Activated T-cell treated with anti-CD3 and anti-CD28 coated beads, Interleukin-2, amount 50 U/mL, for 4 hours (primary cell): ENCODE results near the gene HGFAC. TPM values are rescaled to one million over a fixed set of nuclear protein-coding genes. Genes with fewer than 3 reads are reported as not detected.
A peak's percentile ranks its signal among the peaks of the same experiment; 100 is the strongest.

Source experiments
- ATAC-seq, 2 donors: fragments of 200-7000 bp; cut with Tn5 transposase; one replicate each; pipeline ENCODE4 v1.10.0; 2021
- DNase-seq: peaks from one replicate; pipeline ENCODE4 v3.0.0-alpha.2; 2020
- H3K27me3 Mint-ChIP-seq: one replicate; pipeline ENCODE4 v1.8.0; 2021; ENCODE audit warnings: low read depth, mixed read lengths
- H3K36me3 Mint-ChIP-seq: one replicate; pipeline ENCODE4 v1.8.0; 2022; ENCODE audit warnings: mixed read lengths; ENCODE audit not compliant: insufficient read depth
- H3K4me1 Mint-ChIP-seq: one replicate; pipeline ENCODE4 v1.8.0; 2021; ENCODE audit warnings: low read depth, mixed read lengths
- H3K4me3 Mint-ChIP-seq: one replicate; pipeline ENCODE4 v1.8.0; 2021; ENCODE audit warnings: mild to moderate bottlenecking, moderate library complexity, mixed read lengths
- H3K9me3 Mint-ChIP-seq: one replicate; pipeline ENCODE4 v1.8.0; 2021; ENCODE audit warnings: mixed read lengths
- total RNA-seq, 3 donors: library from RNA; stranded (reverse); gene quantifications; one replicate each; pipeline ENCODE4 v1.2.1, GENCODE V29; 2021

The HGFAC gene
- total RNA-seq, 3 donors from 2014 or later = 0.11 TPM; not detected in 2

DNA sequence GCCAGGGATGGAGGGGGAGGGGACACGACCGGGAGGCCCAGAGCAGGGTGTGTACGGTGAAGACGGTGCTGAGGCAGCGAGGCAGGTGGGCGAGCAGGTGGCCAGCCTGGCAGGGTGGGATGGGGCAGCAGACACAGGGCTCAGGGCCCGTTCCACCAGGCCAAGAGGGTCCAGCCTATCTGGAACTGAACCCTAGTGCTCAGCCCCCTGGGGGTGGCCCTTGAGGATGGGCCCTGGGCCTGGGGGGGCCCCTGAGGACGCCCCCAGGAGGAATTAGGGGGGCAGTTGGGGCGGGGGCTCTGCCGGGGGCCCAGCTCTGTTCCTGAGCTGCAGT, 3.0 kb upstream of the HGFAC start:
- DNase-seq = no peak
- no peaks in the 10 kb centered on the region for H3K36me3 Mint-ChIP-seq
- H3K9me3 Mint-ChIP-seq = no peaks in the 10 kb centered on the region
- H3K4me3 Mint-ChIP-seq = no peak overlapping the region
- no peak for ATAC-seq
- no peaks in the 10 kb centered on the region for H3K4me1 Mint-ChIP-seq
- no peaks in the 10 kb centered on the region for H3K27me3 Mint-ChIP-seq

DNA sequence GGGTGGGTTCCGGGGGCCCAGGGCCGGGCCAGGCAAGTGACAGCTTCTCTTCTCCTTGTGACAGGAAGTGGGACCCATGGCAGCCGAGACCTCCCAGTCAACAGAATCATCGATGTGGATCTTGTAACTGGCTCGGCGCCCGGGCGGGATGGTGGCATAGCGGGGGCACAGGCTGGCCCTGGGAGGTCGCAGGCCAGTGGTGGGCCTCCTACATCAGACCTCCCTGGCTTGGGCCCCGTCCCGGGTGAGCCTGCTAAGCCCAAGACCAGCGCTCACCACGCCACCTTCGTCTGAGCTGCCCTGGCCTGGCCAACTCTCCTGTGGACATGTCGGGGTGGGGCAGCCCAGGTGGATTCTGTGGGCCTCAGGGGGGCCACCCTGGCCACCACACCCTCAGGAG, 2.4 kb upstream of the HGFAC start:
- Mint-ChIP-seq H3K4me1 (no peaks in the 10 kb centered on the region), H3K9me3 (no peaks in the 10 kb centered on the region), H3K27me3 (no peaks in the 10 kb centered on the region), H3K4me3 (no peak overlapping the region), H3K36me3 (no peaks in the 10 kb centered on the region)
- ATAC-seq (no peak), DNase-seq (no peak)

DNA sequence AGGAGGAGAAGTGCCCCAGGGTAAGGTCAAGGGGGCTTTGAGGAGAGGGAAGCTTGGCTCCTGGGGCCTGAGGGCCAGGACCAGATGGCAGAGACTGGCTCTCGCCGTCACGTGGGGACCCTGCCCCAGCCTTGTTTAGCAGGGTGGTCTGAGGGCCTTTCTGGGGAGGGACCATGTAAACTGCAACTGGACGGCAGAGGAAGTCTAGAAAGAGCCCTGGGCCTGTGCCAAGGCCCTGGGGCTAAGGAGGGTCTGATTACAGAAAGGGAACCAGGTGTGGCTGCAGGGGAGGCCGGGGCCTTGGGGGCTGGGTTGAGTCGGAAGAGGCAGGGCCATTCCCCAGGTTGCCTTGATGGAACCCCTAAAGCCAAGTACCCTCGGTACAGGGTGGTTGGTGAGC, 1.8 kb upstream of the HGFAC start:
- H3K9me3 Mint-ChIP-seq = no peaks in the 10 kb centered on the region
- H3K36me3 Mint-ChIP-seq = no peaks in the 10 kb centered on the region
- no peaks in the 10 kb centered on the region for H3K4me1 Mint-ChIP-seq
- DNase-seq (no peak), ATAC-seq (no peak)
- H3K4me3 Mint-ChIP-seq = no peak overlapping the region
- H3K27me3 Mint-ChIP-seq = no peaks in the 10 kb centered on the region

DNA sequence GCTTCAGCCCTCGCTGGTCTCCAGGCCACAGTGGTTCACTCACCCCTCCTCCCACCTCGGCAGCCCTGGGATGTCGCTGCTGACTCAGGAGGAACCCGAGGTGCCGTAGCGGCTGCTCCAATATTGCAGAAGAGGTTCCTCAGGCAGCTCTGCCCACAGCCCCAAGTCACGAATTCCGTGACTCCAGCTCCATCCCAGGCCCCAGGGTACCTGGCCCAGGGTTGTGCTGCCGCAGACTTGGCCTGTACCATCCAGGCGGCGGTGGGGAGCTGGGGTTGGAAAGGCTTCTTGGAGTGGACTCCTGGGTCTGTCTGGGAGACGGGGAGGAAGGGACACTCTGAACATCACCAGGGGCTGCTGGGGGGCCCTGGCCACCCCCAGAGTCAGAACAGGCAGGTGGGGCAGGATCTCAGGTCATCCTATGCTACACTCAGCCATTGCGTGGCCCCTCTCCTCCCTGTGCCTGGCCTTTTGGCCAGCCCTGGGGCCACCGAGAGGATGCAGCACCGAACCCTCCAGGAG, 728 bp upstream of the HGFAC start:
- no peak overlapping the region for H3K4me3 Mint-ChIP-seq
- H3K36me3 Mint-ChIP-seq = no peaks in the 10 kb centered on the region
- H3K4me1 Mint-ChIP-seq = no peaks in the 10 kb centered on the region
- ATAC-seq (no peak), DNase-seq (no peak)
- H3K27me3 Mint-ChIP-seq = no peaks in the 10 kb centered on the region
- H3K9me3 Mint-ChIP-seq = no peaks in the 10 kb centered on the region

DNA sequence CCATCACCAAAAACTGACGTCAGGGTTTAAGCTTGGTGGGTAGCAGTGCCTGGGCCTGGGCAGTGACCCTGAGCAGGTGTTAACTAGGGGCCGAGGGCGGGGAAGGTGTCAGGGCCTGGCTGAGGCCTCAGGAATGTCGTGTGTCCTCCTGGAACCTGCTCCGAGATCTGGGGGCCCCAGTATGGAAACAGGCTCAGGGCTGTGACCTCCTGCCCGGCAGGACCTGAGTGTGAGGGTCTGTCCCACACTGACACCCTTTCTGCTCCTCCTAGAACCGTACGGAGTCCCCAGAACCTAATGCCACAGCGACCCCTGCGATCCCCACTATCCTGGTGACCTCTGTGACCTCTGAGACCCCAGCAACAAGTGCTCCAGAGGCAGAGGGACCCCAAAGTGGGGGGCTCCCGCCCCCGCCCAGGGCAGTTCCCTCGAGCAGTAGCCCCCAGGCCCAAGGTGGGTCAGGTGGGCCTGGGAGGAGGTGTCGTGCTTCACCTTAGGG, 741 bp downstream of the HGFAC start:
- H3K27me3 Mint-ChIP-seq = no peaks in the 10 kb centered on the region
- ATAC-seq (no peak), DNase-seq (no peak)
- H3K4me1 Mint-ChIP-seq = no peaks in the 10 kb centered on the region
- H3K36me3 Mint-ChIP-seq = no peaks in the 10 kb centered on the region
- no peaks in the 10 kb centered on the region for H3K9me3 Mint-ChIP-seq
- H3K4me3 Mint-ChIP-seq = no peak overlapping the region

DNA sequence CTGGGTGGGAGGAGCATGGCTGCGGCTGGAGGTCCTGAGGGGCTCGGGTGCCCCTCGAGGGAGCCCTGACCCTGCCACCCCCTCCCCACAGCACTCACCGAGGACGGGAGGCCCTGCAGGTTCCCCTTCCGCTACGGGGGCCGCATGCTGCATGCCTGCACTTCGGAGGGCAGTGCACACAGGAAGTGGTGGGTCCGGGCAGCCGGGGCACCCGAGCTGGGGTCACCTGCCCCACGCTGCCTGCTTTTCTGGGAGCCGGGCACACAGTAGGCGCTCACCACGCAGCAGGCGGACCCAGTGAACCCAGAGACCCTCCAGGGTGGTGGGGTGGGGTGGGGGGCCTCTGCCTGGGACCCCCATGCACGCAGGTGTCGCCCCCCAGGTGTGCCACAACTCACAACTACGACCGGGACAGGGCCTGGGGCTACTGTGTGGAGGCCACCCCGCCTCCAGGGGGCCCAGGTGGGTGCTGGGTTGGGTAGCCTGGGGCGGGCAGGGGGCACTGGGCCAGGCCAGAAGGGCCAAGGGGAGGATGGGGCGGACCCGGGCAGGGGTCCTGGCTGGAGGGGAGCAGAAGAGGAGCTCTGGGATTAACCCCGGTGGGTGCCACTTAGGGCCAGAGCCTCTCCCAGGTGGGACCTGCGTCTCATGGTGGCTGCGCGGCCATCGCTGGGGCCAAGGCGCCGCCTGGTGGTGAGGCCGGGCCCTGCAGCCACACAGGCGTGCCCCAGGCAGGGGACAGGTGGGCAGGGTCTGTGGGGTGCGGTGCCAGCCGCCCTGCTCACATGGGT, 1.4 kb downstream of the HGFAC start:
- Mint-ChIP-seq H3K27me3 (no peaks in the 10 kb centered on the region), H3K9me3 (no peaks in the 10 kb centered on the region), H3K4me1 (no peaks in the 10 kb centered on the region), H3K36me3 (no peaks in the 10 kb centered on the region), H3K4me3 (no peak overlapping the region)
- ATAC-seq (peak; percentile 76 to 79), DNase-seq (peak; percentile 59)

DNA sequence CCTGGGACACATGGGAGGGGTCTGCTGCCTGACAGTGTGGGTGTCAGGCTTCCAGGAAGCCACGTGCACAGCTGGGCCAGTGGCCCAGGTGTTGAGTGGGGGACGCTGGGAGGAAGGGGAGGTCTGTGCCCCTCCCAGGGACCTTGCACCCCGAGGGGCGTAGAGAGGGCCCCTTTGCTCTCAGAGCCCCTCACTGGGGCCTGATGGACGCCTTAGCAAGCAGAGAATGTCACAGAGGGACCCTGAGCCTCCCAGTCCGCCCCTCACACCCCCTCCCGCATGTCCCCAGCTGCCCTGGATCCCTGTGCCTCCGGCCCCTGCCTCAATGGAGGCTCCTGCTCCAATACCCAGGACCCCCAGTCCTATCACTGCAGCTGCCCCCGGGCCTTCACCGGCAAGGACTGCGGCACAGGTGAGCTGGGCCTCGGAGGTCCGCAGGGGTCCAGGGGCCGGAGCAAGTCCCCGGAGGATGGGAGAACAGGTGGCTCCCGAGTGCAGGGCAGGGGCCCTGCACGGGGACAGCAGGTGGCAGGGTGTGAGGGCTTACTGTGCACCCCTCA, 2.1 kb downstream of the HGFAC start:
- Mint-ChIP-seq H3K36me3 (no peaks in the 10 kb centered on the region), H3K9me3 (no peaks in the 10 kb centered on the region), H3K4me1 (no peaks in the 10 kb centered on the region), H3K4me3 (no peak overlapping the region), H3K27me3 (no peaks in the 10 kb centered on the region)
- ATAC-seq (no peak), DNase-seq (no peak)

DNA sequence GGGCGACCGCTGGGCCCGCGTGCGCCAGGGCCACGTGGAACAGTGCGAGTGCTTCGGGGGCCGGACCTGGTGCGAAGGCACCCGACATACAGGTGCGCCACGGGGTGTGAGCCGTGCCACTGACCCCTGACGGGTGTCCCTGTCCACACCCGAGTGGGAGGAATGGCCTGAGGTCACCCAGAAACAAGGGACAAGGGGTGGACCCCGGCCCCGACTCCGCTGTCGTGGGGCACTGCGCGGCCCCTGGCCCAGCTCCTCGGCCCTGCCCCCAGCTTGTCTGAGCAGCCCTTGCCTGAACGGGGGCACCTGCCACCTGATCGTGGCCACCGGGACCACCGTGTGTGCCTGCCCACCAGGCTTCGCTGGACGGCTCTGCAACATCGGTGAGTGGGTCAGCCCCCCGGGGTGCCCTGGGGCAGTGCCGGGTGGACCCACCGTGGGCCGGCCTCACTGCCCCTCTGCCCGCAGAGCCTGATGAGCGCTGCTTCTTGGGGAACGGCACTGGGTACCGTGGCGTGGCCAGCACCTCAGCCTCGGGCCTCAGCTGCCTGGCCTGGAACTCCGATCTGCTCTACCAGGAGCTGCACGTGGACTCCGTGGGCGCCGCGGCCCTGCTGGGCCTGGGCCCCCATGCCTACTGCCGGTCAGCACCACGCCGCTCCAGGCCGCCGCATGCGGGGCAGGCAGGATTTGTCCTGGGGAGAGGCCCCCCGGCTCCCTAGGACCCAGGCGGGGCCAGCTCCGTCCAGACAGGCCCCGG, 2.8 kb downstream of the HGFAC start:
- no peak overlapping the region for H3K4me3 Mint-ChIP-seq
- H3K4me1 Mint-ChIP-seq = no peaks in the 10 kb centered on the region
- no peaks in the 10 kb centered on the region for H3K9me3 Mint-ChIP-seq
- DNase-seq = no peak
- no peaks in the 10 kb centered on the region for H3K36me3 Mint-ChIP-seq
- no peak for ATAC-seq
- H3K27me3 Mint-ChIP-seq = no peaks in the 10 kb centered on the region

DNA sequence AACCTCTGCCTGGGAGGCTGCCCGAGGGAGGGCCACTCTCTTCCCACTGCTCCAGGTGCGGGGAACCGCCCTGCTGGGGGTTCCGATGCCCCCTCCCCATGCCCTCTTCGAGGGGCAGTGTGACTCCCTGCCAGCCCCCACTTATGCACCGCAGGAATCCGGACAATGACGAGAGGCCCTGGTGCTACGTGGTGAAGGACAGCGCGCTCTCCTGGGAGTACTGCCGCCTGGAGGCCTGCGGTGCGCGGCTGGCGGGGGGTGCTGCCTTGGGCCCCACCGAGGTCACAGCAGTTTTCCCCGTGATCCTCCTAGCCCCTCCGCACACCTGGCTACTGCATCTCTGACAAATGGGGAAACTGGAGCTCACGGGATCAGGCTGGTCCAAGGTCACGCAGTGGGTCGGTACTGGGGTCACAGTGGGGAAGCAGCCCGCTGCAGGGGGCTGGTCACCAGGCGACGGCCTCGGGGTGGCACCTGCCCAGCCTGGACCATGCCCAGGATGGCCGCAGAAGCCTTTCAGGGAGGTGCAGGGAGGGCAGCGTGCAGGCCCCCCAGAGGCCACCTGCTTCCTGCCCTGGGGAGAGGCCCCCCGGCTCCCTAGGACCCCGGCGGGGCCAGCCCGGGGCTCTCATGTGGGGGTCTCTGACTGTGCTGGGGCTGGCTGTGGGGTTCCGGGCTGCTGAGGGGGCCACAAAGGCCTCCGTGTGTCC, 3.5 kb downstream of the HGFAC start:
- no peak overlapping the region for H3K4me3 Mint-ChIP-seq
- no peaks in the 10 kb centered on the region for H3K27me3 Mint-ChIP-seq
- no peaks in the 10 kb centered on the region for H3K4me1 Mint-ChIP-seq
- H3K36me3 Mint-ChIP-seq = no peaks in the 10 kb centered on the region
- no peaks in the 10 kb centered on the region for H3K9me3 Mint-ChIP-seq
- no peak for DNase-seq
- ATAC-seq = no peak

DNA sequence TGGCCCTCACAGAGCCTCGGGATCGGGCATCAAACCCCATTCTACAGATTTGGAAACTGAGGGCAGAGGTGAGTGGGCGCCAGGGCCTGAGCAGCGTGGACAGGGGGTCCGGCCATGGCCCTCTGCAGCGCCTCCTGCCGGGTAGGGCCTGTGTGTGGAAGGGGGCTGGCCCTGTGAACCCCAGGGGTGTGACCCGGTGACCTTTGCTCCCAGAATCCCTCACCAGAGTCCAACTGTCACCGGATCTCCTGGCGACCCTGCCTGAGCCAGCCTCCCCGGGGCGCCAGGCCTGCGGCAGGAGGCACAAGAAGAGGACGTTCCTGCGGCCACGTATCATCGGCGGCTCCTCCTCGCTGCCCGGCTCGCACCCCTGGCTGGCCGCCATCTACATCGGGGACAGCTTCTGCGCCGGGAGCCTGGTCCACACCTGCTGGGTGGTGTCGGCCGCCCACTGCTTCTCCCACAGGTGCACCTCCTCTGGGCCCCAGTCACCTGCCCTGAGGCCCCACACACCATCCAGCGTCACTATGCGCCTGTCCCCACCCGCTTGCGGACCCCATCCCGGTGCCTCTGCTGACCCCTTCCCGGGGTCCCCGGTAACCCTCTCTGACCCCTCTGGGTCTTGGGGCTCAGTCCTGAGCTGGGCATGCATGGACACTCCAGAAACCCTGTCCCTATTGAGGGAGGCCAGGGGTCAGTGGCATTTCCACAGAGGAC, 4.2 kb downstream of the HGFAC start:
- no peak for ATAC-seq
- H3K27me3 Mint-ChIP-seq = no peaks in the 10 kb centered on the region

DNA sequence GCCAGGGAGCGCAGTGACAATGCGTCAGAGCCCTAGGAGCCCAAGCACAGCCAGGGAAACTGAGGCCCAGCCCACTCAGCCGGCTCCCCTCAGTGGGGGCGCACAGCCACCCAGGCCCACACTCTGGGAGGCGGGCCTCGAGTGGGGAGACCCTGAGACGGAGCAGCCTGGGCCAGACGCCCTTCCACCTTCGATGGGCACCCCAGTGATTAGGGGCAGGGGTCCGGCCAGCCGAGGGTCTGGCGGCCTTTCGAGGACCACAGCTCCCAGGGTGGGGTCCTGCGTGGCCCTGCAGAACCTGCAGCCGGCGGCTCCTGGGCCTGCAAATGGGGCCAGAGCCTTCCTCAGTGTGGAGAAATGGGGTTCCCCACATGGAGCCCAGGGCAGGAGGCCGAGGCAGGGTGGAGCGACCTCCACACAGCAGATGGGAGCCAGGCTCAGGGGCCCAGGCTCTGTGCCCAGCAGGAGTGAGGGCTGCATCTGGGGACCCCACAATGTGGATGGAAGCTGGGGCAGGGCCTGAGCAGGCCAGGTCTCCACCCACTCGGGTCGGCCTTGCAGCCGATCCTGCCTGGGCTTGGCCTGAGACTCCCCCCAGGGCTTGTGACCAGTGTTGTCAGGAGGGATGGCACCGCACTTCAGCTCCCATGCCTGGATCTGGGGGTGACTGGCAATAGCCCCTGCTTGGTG, 5.0 kb downstream of the HGFAC start:
- H3K9me3 Mint-ChIP-seq = no peaks in the 10 kb centered on the region
- no peak for DNase-seq

More for the DNA sequence above, 4.2 kb downstream of the HGFAC start:
- Mint-ChIP-seq H3K4me1 (no peaks in the 10 kb centered on the region), H3K4me3 (no peak overlapping the region), H3K36me3 (no peaks in the 10 kb centered on the region), H3K9me3 (no peaks in the 10 kb centered on the region)
- DNase-seq = no peak

DNA sequence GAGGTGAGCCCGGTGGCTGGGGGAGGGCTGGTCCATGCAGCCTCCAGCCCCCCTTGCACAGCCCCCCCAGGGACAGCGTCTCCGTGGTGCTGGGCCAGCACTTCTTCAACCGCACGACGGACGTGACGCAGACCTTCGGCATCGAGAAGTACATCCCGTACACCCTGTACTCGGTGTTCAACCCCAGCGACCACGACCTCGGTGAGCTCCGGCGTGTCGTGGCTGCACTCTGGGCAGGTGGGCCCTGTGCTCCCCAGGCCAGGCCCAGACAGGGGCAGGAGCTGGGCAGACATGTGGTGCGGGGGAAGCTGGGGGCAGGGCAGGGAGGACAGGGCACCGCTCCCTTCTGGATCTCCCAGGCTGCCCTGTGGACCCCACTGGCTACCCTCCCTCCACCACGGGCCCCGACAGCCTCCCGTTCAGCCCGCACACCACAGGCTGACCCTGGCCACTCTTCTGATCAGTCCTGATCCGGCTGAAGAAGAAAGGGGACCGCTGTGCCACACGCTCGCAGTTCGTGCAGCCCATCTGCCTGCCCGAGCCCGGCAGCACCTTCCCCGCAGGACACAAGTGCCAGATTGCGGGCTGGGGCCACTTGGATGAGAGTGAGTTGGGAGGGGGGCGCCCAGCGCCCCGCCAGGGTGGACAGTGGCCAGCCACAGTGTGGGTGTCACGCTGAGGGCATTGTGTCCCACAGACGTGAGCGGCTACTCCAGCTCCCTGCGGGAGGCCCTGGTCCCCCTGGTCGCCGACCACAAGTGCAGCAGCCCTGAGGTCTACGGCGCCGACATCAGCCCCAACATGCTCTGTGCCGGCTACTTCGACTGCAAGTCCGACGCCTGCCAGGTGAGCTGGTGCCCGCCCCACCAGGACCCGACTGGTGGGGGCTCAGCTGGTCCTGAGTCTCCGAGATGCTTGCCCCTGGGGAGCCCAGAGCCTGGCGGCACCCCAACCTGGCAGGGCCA, 5.9 kb downstream of the HGFAC start:
- Mint-ChIP-seq H3K4me3 (no peak overlapping the region), H3K27me3 (no peaks in the 10 kb centered on the region), H3K9me3 (no peaks in the 10 kb centered on the region), H3K4me1 (no peaks in the 10 kb centered on the region), H3K36me3 (no peaks in the 10 kb centered on the region)
- no peak for DNase-seq
- ATAC-seq = no peak

More for the DNA sequence above, 5.0 kb downstream of the HGFAC start:
- Mint-ChIP-seq H3K27me3 (no peaks in the 10 kb centered on the region), H3K4me3 (no peak overlapping the region), H3K36me3 (no peaks in the 10 kb centered on the region), H3K4me1 (no peaks in the 10 kb centered on the region)
- ATAC-seq = no peak
